HCT116 (cell line): ENCODE results near the gene CLPTM1L. TPM values are rescaled to one million over a fixed set of nuclear protein-coding genes. Genes with fewer than 3 reads are reported as not detected.

ENCODE experiments used
- ATAC-seq: fragments of 200-7000 bp; cut with Tn5 transposase; 2 replicates; pipeline ENCODE4 v1.9.1; 2020; ENCODE audit warnings: mild to moderate bottlenecking, moderate library complexity
- BruUV-seq: library from RNA; stranded (reverse); fragments of 400-500 nt; replicated peaks from 2 replicates; lab custom pipeline; 2021; lab: Mats Ljungman, UMichigan
- CTCF ChIA-PET: fragments of 300-600 bp; sonication (Branson Sonifier 250); formaldehyde crosslinking; loops from one replicate; lab custom pipeline; 2021; ENCODE audit warnings: antibody characterized with exemption; lab: Charles Lee
- POLR2A ChIA-PET: fragments of 300-600, 350-600 bp; sonication (Branson Sonifier 250); formaldehyde crosslinking; loops from one replicate; lab custom pipeline; 2021; ENCODE audit warnings: antibody characterized with exemption; lab: Charles Lee
- RAD21 ChIA-PET, 2 experiments: fragments of 300-600 bp; sonication (Branson Sonifier 250); formaldehyde crosslinking; loops; one replicate each; lab custom pipeline; 2023; ENCODE audit warnings: low total read pairs in 2 of 2; ENCODE audit not compliant: uncharacterized antibody in 2 of 2, unreplicated experiment in 2 of 2, low non-redundant PET in 1 of 2; lab: Charles Lee
- DNase-seq: peaks from one replicate; pipeline ENCODE4 v3.0.0-alpha.2; 2010; ENCODE audit warnings: low read depth, low spot score
- H2AFZ ChIP-seq: fragments of 200-600 bp; shearing (Covaris generic), sonication (generic); 2 replicates; pipeline ENCODE4 v1.6.1; 2017; ENCODE audit warnings: low read depth, mixed run types, mixed read lengths, antibody characterized with exemption, low read length; ENCODE audit not compliant: poor library complexity, severe bottlenecking
- H3K27ac ChIP-seq: 2 replicates; pipeline ENCODE4 v1.5.1; 2012; ENCODE audit warnings: low read depth, low read length
- H3K27me3 ChIP-seq: fragments of 200-600 bp; sonication (generic); 2 replicates; pipeline ENCODE4 v1.6.1; 2016; ENCODE audit warnings: mixed run types, low read length, mixed read lengths; ENCODE audit not compliant: insufficient read depth
- H3K36me3 ChIP-seq, 2 experiments: fragments of 200-500 bp in 1 of 2; fragments of 200-600 bp in 1 of 2; sonication (Bioruptor generic) in 1 of 2; sonication (generic) in 1 of 2; 2 replicates each; pipeline versions ENCODE4 v1.5.1 to v1.6.1; 2014 to 2016; ENCODE audit warnings: low read length in 2 of 2, inconsistent platforms in 1 of 2, mixed read lengths in 1 of 2, mixed run types in 1 of 2; ENCODE audit not compliant: insufficient read depth in 2 of 2, control insufficient read depth in 1 of 2
- H3K4me1 ChIP-seq, 2 experiments: fragments of 200-600 bp in 1 of 2; sonication (generic) in 1 of 2; 2 replicates each; pipeline versions ENCODE4 v1.5.1 to v1.6.1; 2012 to 2017; ENCODE audit warnings: low read length in 2 of 2, inconsistent platforms in 1 of 2, mild to moderate bottlenecking in 1 of 2, mixed read lengths in 1 of 2, mixed run types in 1 of 2, moderate library complexity in 1 of 2; ENCODE audit not compliant: insufficient read depth in 2 of 2, control insufficient read depth in 1 of 2
- H3K4me2 ChIP-seq: fragments of 200-600 bp; sonication (generic); 2 replicates; pipeline ENCODE4 v1.6.1; 2017; ENCODE audit warnings: mixed run types, low read length, mixed read lengths
- H3K4me3 ChIP-seq, 2 experiments: fragments of 200-600 bp in 1 of 2; sonication (generic) in 1 of 2; replicated peaks in 1 of 2; 2 replicates each; pipeline ENCODE4 v1.5.1; 2011 to 2016; ENCODE audit warnings: low read length in 2 of 2, control low read depth in 1 of 2, low read depth in 1 of 2, mild to moderate bottlenecking in 1 of 2, mixed read lengths in 1 of 2, mixed run types in 1 of 2
- H3K79me2 ChIP-seq: fragments of 200-600 bp; sonication (generic); 2 replicates; pipeline ENCODE4 v1.6.1; 2017; ENCODE audit warnings: mild to moderate bottlenecking, mixed run types, low read length, moderate library complexity, mixed read lengths; ENCODE audit not compliant: insufficient read depth
- H3K9ac ChIP-seq: fragments of 200-600 bp; sonication (generic); 2 replicates; pipeline ENCODE4 v1.6.1; 2016; ENCODE audit warnings: low read length, mixed read lengths
- H3K9me2 ChIP-seq: fragments of 200-600 bp; sonication (generic), shearing (Covaris generic); 2 replicates; pipeline ENCODE4 v1.6.1; 2017; ENCODE audit warnings: mixed run types, mild to moderate bottlenecking, moderate library complexity; ENCODE audit not compliant: insufficient read depth
- H3K9me3 ChIP-seq, 2 experiments: fragments of 200-500 bp in 1 of 2; fragments of 200-600 bp in 1 of 2; sonication (Bioruptor generic) in 1 of 2; sonication (generic) in 1 of 2; 2 replicates each; pipeline ENCODE4 v1.6.1; 2014 to 2017; ENCODE audit warnings: low read length in 2 of 2, mixed read lengths in 2 of 2, inconsistent platforms in 1 of 2, low read depth in 1 of 2, mild to moderate bottlenecking in 1 of 2, mixed run types in 1 of 2, moderate library complexity in 1 of 2; ENCODE audit not compliant: control insufficient read depth in 1 of 2, insufficient read depth in 1 of 2
- H4K20me1 ChIP-seq: fragments of 200-600 bp; sonication (generic), shearing (Covaris generic); 2 replicates; pipeline ENCODE4 v1.6.1; 2017; ENCODE audit warnings: mixed run types, mild to moderate bottlenecking, moderate library complexity; ENCODE audit not compliant: insufficient read depth
- CBX3 ChIP-seq: IDR thresholded peaks from 2 replicates; pipeline ENCODE4 v1.6.1; 2012; ENCODE audit warnings: low read depth
- CEBPB ChIP-seq: IDR thresholded peaks from 2 replicates; pipeline ENCODE4 v1.6.1; 2012; ENCODE audit warnings: low read depth
- EGR1 ChIP-seq: IDR thresholded peaks from 2 replicates; pipeline ENCODE4 v1.6.1; 2012; ENCODE audit warnings: low read depth
- EZH2 ChIP-seq: fragments of 200-600 bp; sonication (generic); IDR thresholded peaks from 2 replicates; pipeline ENCODE4 v1.6.1; 2017; ENCODE audit warnings: antibody characterized with exemption, mixed run types
- EZH2phosphoT487 ChIP-seq: fragments of 200-600 bp; IDR thresholded peaks from 2 replicates; pipeline ENCODE4 v1.6.1; 2018; ENCODE audit warnings: antibody characterized with exemption, borderline replicate concordance
- FOSL1 ChIP-seq: IDR thresholded peaks from 2 replicates; pipeline ENCODE4 v1.6.1; 2012; ENCODE audit warnings: low read depth
- JUND ChIP-seq: IDR thresholded peaks from 2 replicates; pipeline ENCODE4 v1.6.1; 2012
- POLR2A ChIP-seq: IDR thresholded peaks from 2 replicates; pipeline ENCODE4 v1.7.0; 2011; ENCODE audit warnings: borderline replicate concordance; ENCODE audit not compliant: insufficient read depth, insufficient read length; ENCODE audit errors: extremely low read depth
- POLR2AphosphoS5 ChIP-seq: IDR thresholded peaks from 2 replicates; pipeline ENCODE4 v1.6.1; 2011; ENCODE audit warnings: mild to moderate bottlenecking, low read depth, low read length, moderate library complexity
- SIN3A ChIP-seq: IDR thresholded peaks from 2 replicates; pipeline ENCODE4 v1.6.1; 2012; ENCODE audit warnings: low read depth
- SRF ChIP-seq: IDR thresholded peaks from 2 replicates; pipeline ENCODE4 v1.6.1; 2012; ENCODE audit warnings: low read depth
- TCF7L2 ChIP-seq: IDR thresholded peaks from 2 replicates; pipeline ENCODE4 v1.7.0; 2011; ENCODE audit warnings: borderline replicate concordance, inconsistent platforms; ENCODE audit not compliant: insufficient read depth, insufficient read length; ENCODE audit errors: extremely low read depth
- ZFX ChIP-seq: fragments of 450-650 bp; IDR thresholded peaks from 2 replicates; pipeline ENCODE4 v1.6.1; 2017
- intact Hi-C: fragments of 100-400 bp; cut with micrococcal nuclease; formaldehyde crosslinking; loops from 2 replicates; pipeline ENCODE4 v1.10.0; 2022
- total RNA-seq: library from RNA; stranded (reverse); gene quantifications from one replicate; pipeline ENCODE4 v1.2.1, GENCODE V29; 2021; ENCODE audit not compliant: unreplicated experiment
- TF ChIP-seq, protein P1 (sequence below): IDR thresholded peaks from 2 replicates; pipeline ENCODE4 v1.6.1; 2011; ENCODE audit warnings: mild to moderate bottlenecking, low read length, moderate library complexity; ENCODE audit not compliant: insufficient replicate concordance; ENCODE audit errors: extremely low read depth
- TF ChIP-seq, protein P2 (sequence below): IDR thresholded peaks from 2 replicates; pipeline ENCODE4 v1.6.1; 2012; ENCODE audit warnings: low read depth
- TF ChIP-seq, protein P3 (sequence below): IDR thresholded peaks from 2 replicates; pipeline ENCODE4 v1.6.1; 2012
- TF ChIP-seq, protein P4 (sequence below): IDR thresholded peaks from 2 replicates; pipeline ENCODE4 v1.6.1; 2012

The CLPTM1L gene
- total RNA-seq, 1 experiment from 2014 or later: 98.4 TPM

- H3K79me2 ChIP-seq: peaks cover 27% of the 10 kb centered on the region
- intact Hi-C loops: no loop called here
- H3K36me3 ChIP-seq: peaks cover 12 to 47% of the 10 kb centered on the region in 2 experiments; a peak in 3 of 4 replicates
- ATAC-seq (peak; percentile 33; the same call in 1 of the 2 replicates), DNase-seq (no peak)
- POLR2A ChIA-PET: no interaction called here
- no peak overlapping the region for H3K9ac ChIP-seq
- no peaks in the 10 kb centered on the region for H3K9me3 ChIP-seq
- H4K20me1 ChIP-seq: peaks cover 5% of the 10 kb centered on the region; the same call in 1 of the 2 replicates
- no peak overlapping the region for H3K4me2 ChIP-seq
- RAD21 ChIA-PET: no interaction called here
- H3K27me3 ChIP-seq: no peaks in the 10 kb centered on the region
- CTCF ChIA-PET: no interaction called here
- no peak overlapping the region for H3K27ac ChIP-seq
- H3K4me1 ChIP-seq: peaks cover 10 to 16% of the 10 kb centered on the region in 2 experiments
- no peak overlapping the region for H3K4me3 ChIP-seq
- TF ChIP-seq SIN3A (no peak), EZH2 (no peak), EGR1 (no peak), ZFX (no peak), SRF (no peak), CEBPB (no peak), POLR2A (no peak), POLR2AphosphoS5 (no peak), EZH2phosphoT487 (no peak), JUND (no peak), TCF7L2 (no peak), FOSL1 (no peak), CBX3 (no peak)
- TF ChIP-seq, protein P1, sequence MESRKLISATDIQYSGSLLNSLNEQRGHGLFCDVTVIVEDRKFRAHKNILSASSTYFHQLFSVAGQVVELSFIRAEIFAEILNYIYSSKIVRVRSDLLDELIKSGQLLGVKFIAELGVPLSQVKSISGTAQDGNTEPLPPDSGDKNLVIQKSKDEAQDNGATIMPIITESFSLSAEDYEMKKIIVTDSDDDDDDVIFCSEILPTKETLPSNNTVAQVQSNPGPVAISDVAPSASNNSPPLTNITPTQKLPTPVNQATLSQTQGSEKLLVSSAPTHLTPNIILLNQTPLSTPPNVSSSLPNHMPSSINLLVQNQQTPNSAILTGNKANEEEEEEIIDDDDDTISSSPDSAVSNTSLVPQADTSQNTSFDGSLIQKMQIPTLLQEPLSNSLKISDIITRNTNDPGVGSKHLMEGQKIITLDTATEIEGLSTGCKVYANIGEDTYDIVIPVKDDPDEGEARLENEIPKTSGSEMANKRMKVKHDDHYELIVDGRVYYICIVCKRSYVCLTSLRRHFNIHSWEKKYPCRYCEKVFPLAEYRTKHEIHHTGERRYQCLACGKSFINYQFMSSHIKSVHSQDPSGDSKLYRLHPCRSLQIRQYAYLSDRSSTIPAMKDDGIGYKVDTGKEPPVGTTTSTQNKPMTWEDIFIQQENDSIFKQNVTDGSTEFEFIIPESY: no peak
- TF ChIP-seq, protein P2, sequence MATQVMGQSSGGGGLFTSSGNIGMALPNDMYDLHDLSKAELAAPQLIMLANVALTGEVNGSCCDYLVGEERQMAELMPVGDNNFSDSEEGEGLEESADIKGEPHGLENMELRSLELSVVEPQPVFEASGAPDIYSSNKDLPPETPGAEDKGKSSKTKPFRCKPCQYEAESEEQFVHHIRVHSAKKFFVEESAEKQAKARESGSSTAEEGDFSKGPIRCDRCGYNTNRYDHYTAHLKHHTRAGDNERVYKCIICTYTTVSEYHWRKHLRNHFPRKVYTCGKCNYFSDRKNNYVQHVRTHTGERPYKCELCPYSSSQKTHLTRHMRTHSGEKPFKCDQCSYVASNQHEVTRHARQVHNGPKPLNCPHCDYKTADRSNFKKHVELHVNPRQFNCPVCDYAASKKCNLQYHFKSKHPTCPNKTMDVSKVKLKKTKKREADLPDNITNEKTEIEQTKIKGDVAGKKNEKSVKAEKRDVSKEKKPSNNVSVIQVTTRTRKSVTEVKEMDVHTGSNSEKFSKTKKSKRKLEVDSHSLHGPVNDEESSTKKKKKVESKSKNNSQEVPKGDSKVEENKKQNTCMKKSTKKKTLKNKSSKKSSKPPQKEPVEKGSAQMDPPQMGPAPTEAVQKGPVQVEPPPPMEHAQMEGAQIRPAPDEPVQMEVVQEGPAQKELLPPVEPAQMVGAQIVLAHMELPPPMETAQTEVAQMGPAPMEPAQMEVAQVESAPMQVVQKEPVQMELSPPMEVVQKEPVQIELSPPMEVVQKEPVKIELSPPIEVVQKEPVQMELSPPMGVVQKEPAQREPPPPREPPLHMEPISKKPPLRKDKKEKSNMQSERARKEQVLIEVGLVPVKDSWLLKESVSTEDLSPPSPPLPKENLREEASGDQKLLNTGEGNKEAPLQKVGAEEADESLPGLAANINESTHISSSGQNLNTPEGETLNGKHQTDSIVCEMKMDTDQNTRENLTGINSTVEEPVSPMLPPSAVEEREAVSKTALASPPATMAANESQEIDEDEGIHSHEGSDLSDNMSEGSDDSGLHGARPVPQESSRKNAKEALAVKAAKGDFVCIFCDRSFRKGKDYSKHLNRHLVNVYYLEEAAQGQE: no peak
- TF ChIP-seq, protein P3, sequence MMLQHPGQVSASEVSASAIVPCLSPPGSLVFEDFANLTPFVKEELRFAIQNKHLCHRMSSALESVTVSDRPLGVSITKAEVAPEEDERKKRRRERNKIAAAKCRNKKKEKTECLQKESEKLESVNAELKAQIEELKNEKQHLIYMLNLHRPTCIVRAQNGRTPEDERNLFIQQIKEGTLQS: no peak
- TF ChIP-seq, protein P4, sequence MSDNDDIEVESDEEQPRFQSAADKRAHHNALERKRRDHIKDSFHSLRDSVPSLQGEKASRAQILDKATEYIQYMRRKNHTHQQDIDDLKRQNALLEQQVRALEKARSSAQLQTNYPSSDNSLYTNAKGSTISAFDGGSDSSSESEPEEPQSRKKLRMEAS: no peak
- TF ChIP-seq, all 23 proteins: peak for 0
- no peaks in the 10 kb centered on the region for H3K9me2 ChIP-seq
- no TSS peak for BruUV-seq
- H2AFZ ChIP-seq: no peak overlapping the region
Observed at GRCh38 chr5:1332461-1333001, 12.4 kb downstream of the CLPTM1L start.
